H1 (cell line): ENCODE data around the gene FCHSD1. TPM values are rescaled to one million over a fixed set of nuclear protein-coding genes. Genes with fewer than 3 reads are reported as not detected.

ENCODE experiments used
- ASH2L ChIP-seq: fragments of 200-600, 300-600 bp; sonication (generic); IDR thresholded peaks from one replicate; pipeline ENCODE4 v1.7.1; 2017; ENCODE audit warnings: low read length
- ATF2 ChIP-seq: IDR thresholded peaks from 2 replicates; pipeline ENCODE4 v1.6.1; 2012; ENCODE audit warnings: low read length, inconsistent platforms
- BRCA1 ChIP-seq: IDR thresholded peaks from 2 replicates; pipeline ENCODE4 v1.6.1; 2012; ENCODE audit warnings: low read depth, low read length, improper control_type of control experiment
- CBX5 ChIP-seq: fragments of 300-800, 300-1000 bp; sonication (generic); IDR thresholded peaks from 2 replicates; pipeline ENCODE4 v1.7.1; 2016; ENCODE audit warnings: antibody characterized with exemption, low read length, low read depth
- CBX8 ChIP-seq: fragments of 300-800, 300-1000 bp; sonication (generic); IDR thresholded peaks from 2 replicates; pipeline ENCODE4 v1.7.1; 2016; ENCODE audit warnings: low read depth, low read length, borderline replicate concordance
- CHD1 ChIP-seq: IDR thresholded peaks from 2 replicates; pipeline ENCODE4 v1.6.1; 2012; ENCODE audit warnings: low read depth, low read length, improper control_type of control experiment
- CREB1 ChIP-seq: IDR thresholded peaks from 2 replicates; pipeline ENCODE4 v1.6.1; 2012; ENCODE audit warnings: inconsistent platforms
- CTBP2 ChIP-seq: IDR thresholded peaks from 2 replicates; pipeline ENCODE4 v1.7.0; 2011; ENCODE audit warnings: borderline replicate concordance, mild to moderate bottlenecking, moderate library complexity, mixed read lengths, low read length; ENCODE audit not compliant: insufficient read depth, insufficient read length
- HDAC6 ChIP-seq: IDR thresholded peaks from one replicate; pipeline ENCODE4 v1.7.1; 2012; ENCODE audit warnings: low read depth, mild to moderate bottlenecking, inconsistent platforms, low read length, moderate library complexity
- KDM1A ChIP-seq: fragments of 200-600, 300-600 bp; sonication (generic); IDR thresholded peaks from 2 replicates; pipeline ENCODE4 v1.7.1; 2016; ENCODE audit warnings: mild to moderate bottlenecking, low read length, borderline replicate concordance
- KDM4A ChIP-seq: IDR thresholded peaks from one replicate; pipeline ENCODE4 v1.7.1; 2012; ENCODE audit warnings: low read depth, mild to moderate bottlenecking, moderate library complexity, low read length, inconsistent platforms; ENCODE audit not compliant: severe bottlenecking
- MAFK ChIP-seq: IDR thresholded peaks from 2 replicates; pipeline ENCODE4 v1.6.1; 2012; ENCODE audit warnings: low read depth, mild to moderate bottlenecking, improper control_type of control experiment, low read length
- NANOG ChIP-seq: IDR thresholded peaks from 2 replicates; pipeline ENCODE4 v1.6.1; 2011; ENCODE audit warnings: low read length, low read depth, mild to moderate bottlenecking, inconsistent platforms; ENCODE audit not compliant: insufficient read depth, poor library complexity, severe bottlenecking
- NRF1 ChIP-seq: IDR thresholded peaks from 2 replicates; pipeline ENCODE4 v1.6.1; 2011; ENCODE audit warnings: mild to moderate bottlenecking, low read depth, low read length, improper control_type of control experiment
- POLR2A ChIP-seq, 2 experiments: IDR thresholded peaks; 1 replicate in 1 of 2; 2 replicates in 1 of 2; pipeline ENCODE4 v1.6.1; 2011; ENCODE audit warnings: low read depth in 2 of 2, low read length in 2 of 2, mild to moderate bottlenecking in 2 of 2; ENCODE audit errors: control extremely low read depth in 1 of 2
- POLR2AphosphoS5 ChIP-seq: IDR thresholded peaks from 2 replicates; pipeline ENCODE4 v1.6.1; 2011; ENCODE audit warnings: low read depth, low read length
- POU5F1 ChIP-seq: IDR thresholded peaks from 2 replicates; pipeline ENCODE4 v1.6.1; 2011; ENCODE audit warnings: low read depth, mild to moderate bottlenecking, low read length, moderate library complexity
- RNF2 ChIP-seq: fragments of 200-900, 300-1000 bp; sonication (generic); IDR thresholded peaks from 2 replicates; pipeline ENCODE4 v1.7.1; 2016; ENCODE audit warnings: borderline replicate concordance, low read depth, mild to moderate bottlenecking, antibody characterized with exemption, low read length; ENCODE audit not compliant: poor library complexity, severe bottlenecking; ENCODE audit errors: missing control alignments
- SAP30 ChIP-seq: fragments of 300-600 bp; sonication (generic); IDR thresholded peaks from 2 replicates; pipeline ENCODE4 v1.7.1; 2012; ENCODE audit warnings: low read length, moderate library complexity, mild to moderate bottlenecking, inconsistent platforms; ENCODE audit not compliant: insufficient read depth, insufficient replicate concordance
- SIX5 ChIP-seq: IDR thresholded peaks from 2 replicates; pipeline ENCODE4 v1.6.1; 2011; ENCODE audit warnings: mild to moderate bottlenecking, low read depth, low read length
- SP2 ChIP-seq: IDR thresholded peaks from 2 replicates; pipeline ENCODE4 v1.6.1; 2012; ENCODE audit warnings: mild to moderate bottlenecking, low read length, inconsistent platforms
- SP4 ChIP-seq: IDR thresholded peaks from 2 replicates; pipeline ENCODE4 v1.6.1; 2012; ENCODE audit warnings: low read length, inconsistent platforms
- TEAD4 ChIP-seq: IDR thresholded peaks from 2 replicates; pipeline ENCODE4 v1.6.1; 2012; ENCODE audit warnings: low read depth, low read length, inconsistent platforms, mixed read lengths
- ZNF274 ChIP-seq: IDR thresholded peaks from 2 replicates; pipeline ENCODE4 v1.7.0; 2012; ENCODE audit warnings: low read length, borderline replicate concordance; ENCODE audit errors: extremely low read depth
- polyA plus RNA-seq, 7 experiments: library from polyadenylated mRNA; depleted of rRNA in 3 of 7; stranded (reverse) in 5 of 7; unstranded in 2 of 7; fragments of >200 nt in 5 of 7; fragments of 200-250 nt in 2 of 7; gene quantifications; 1 replicate in 5 of 7; 2 replicates in 1 of 7; 4 replicates in 1 of 7; pipeline versions ENCODE4 v1.2.1 to v1.2.3, GENCODE V29; 2011 to 2013; ENCODE audit warnings: missing spikeins in 2 of 7, mixed read lengths in 2 of 7
- total RNA-seq: library from RNA; stranded (reverse); fragmentation: NEBNext Ultra II Directional; extraction: Animal tissue kit (Norgen Biotek cat#: 25700); gene quantifications from 2 replicates; pipeline ENCODE4 v1.2.1, GENCODE V29; 2021

The FCHSD1 gene
- total and polyA plus RNA-seq, 2 of the 8 experiments (the other 6 are each of a cell fraction or from before 2014, with no cell fraction given) = 22.0 to 30.1 TPM

- no peak for TF ChIP-seq ATF2
- no peak for TF ChIP-seq RNF2
- no peak for TF ChIP-seq POU5F1
- TF ChIP-seq NRF1 = no peak
- no peak for TF ChIP-seq CHD1
- TF ChIP-seq CTBP2 = no peak
- TF ChIP-seq CBX8 = no peak
- TF ChIP-seq CREB1 = peak; percentile 54
- no peak for TF ChIP-seq HDAC6
- TF ChIP-seq POLR2AphosphoS5 = peak; percentile 58; the same call in 1 of the 2 replicates
- TF ChIP-seq MAFK = no peak
- TF ChIP-seq KDM1A = no peak
- no peak for TF ChIP-seq NANOG
- peak; percentile 88 for TF ChIP-seq TEAD4
- TF ChIP-seq ASH2L = peak; percentile 26
- no peak for TF ChIP-seq SIX5
- peak; percentile 98 for TF ChIP-seq SAP30
- no peak for TF ChIP-seq SP2
- no peak for TF ChIP-seq SP4
- TF ChIP-seq CBX5 = no peak
- peak in 1 of 2 experiments; percentile 58; a peak in 1 of 3 replicates for TF ChIP-seq POLR2A (IDR thresholded peaks at IDR 0.05; ENCODE audit: control extremely low read depth in 1 of 2, low read depth in 2 of 2, low read length in 2 of 2)
- no peak for TF ChIP-seq ZNF274
- no peak for TF ChIP-seq BRCA1
- no peak for TF ChIP-seq KDM4A
Measured at GRCh38 chr5:141637767-141638419, 13.3 kb downstream of the FCHSD1 start (continued).
